Measurements from ENCODE around the gene SEZ6.

DNA sequence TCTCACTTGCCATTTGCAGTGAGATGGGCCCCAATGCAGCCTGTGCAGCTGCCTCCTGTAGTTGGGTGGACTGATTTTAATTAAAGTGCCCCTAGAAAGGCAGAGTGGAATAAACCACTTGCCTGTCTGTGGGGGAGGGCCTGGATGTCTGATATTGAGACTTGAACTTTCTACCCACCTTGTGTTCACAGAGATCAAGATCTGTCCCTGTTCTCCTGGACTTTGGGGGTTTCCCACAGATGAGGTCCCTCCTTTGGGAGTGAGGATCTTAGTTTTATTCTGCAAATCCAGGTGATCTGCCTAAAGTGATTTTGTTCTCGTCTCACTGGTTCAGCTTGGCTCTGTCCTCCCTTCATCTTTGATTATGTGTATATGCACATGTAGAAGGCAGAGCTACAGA lies 95.3 kb downstream of the SEZ6 start:
- no peak for TF ChIP-seq CTCF (IDR thresholded peaks at IDR 0.05)
- no peak for TF ChIP-seq POLR2A (IDR thresholded peaks at IDR 0.05)
